Mammary epithelial cell (primary cell): ENCODE measurements around the gene SEMA5B.

ENCODE experiments used
- CTCF ChIP-seq, 2 donors: IDR thresholded peaks in 1 of 2; conservative IDR thresholded peaks in 1 of 2; 2 replicates each; pipeline ENCODE4 v1.5.1; 2011 to 2012; ENCODE audit warnings: inconsistent platforms in 2 of 2, low read length in 2 of 2, mild to moderate bottlenecking in 2 of 2, control low read depth in 1 of 2, low read depth in 1 of 2; ENCODE audit not compliant: insufficient read depth in 1 of 2; ENCODE audit errors: extremely low read depth in 1 of 2
- EZH2 ChIP-seq: IDR thresholded peaks from 2 replicates; pipeline ENCODE4 v1.6.1; 2012; ENCODE audit warnings: low read length, inconsistent platforms, borderline replicate concordance

- no peak for TF ChIP-seq CTCF (conservative IDR thresholded peaks at IDR 0.05 in 1 of 2, IDR thresholded peaks at IDR 0.05 in 1 of 2; ENCODE audit: extremely low read depth in 1 of 2, insufficient read depth in 1 of 2, low read depth in 1 of 2, low read length in 2 of 2)
- no peak for TF ChIP-seq EZH2
Observed at GRCh38 chr3:122975924-122976293, 51.7 kb downstream of the SEMA5B start.
